WTC11 (cell line): Measurements from ENCODE around the gene AQP2. TPM values are rescaled to one million over a fixed set of nuclear protein-coding genes. Genes with fewer than 3 reads are reported as not detected.

ENCODE experiments used
- ATAC-seq: fragments of 200-7000 bp; cut with Tn5 transposase; 2 replicates; pipeline ENCODE4 v1.10.0; 2021; ENCODE audit warnings: mild to moderate bottlenecking, moderate library complexity
- CTCF ChIA-PET: fragments of 300-600 bp; sonication (Branson Sonifier 250); formaldehyde crosslinking; loops from one replicate; lab custom pipeline; 2021; ENCODE audit warnings: antibody characterized with exemption; lab: Charles Lee
- POLR2A ChIA-PET: fragments of 350-600 bp; sonication (Branson Sonifier 250); formaldehyde crosslinking; loops from one replicate; lab custom pipeline; 2021; ENCODE audit warnings: antibody characterized with exemption; lab: Charles Lee
- DNase-seq: peaks from one replicate; pipeline ENCODE4 v3.0.0; 2021; ENCODE audit warnings: low spot score
- H3K27ac Mint-ChIP-seq: 2 replicates; pipeline ENCODE4 v1.8.0; 2021; ENCODE audit warnings: mixed read lengths
- H3K27me3 Mint-ChIP-seq: 2 replicates; pipeline ENCODE4 v1.8.0; 2021; ENCODE audit warnings: low read depth, mild to moderate bottlenecking, moderate library complexity, mixed read lengths
- H3K36me3 Mint-ChIP-seq: 2 replicates; pipeline ENCODE4 v1.8.0; 2021; ENCODE audit warnings: mixed read lengths
- H3K4me1 Mint-ChIP-seq: 2 replicates; pipeline ENCODE4 v1.8.0; 2022; ENCODE audit warnings: mixed read lengths
- H3K4me3 Mint-ChIP-seq: 2 replicates; pipeline ENCODE4 v1.8.0; 2021; ENCODE audit warnings: mild to moderate bottlenecking, moderate library complexity, mixed read lengths
- H3K9me3 Mint-ChIP-seq: 2 replicates; pipeline ENCODE4 v1.8.0; 2021; ENCODE audit warnings: mixed read lengths
- ATF2 ChIP-seq: sonication (generic); formaldehyde crosslinking; IDR thresholded peaks from 2 replicates; pipeline ENCODE4 v1.8.1; 2022; ENCODE audit warnings: low read depth, missing genetic modification reagents, borderline replicate concordance
- EMX1 ChIP-seq: fragments of 250-450 bp; sonication (Bioruptor Pico); IDR thresholded peaks from 2 replicates; pipeline ENCODE4 v1.8.0; 2021; ENCODE audit warnings: mild to moderate bottlenecking
- FOXK1 ChIP-seq: sonication (generic); formaldehyde crosslinking; IDR thresholded peaks from 2 replicates; pipeline ENCODE4 v1.8.0; 2022; ENCODE audit warnings: mild to moderate bottlenecking, moderate library complexity, missing genetic modification reagents
- FOXP1 ChIP-seq: sonication (generic); formaldehyde crosslinking; IDR thresholded peaks from 2 replicates; pipeline ENCODE4 v1.8.0; 2022; ENCODE audit warnings: missing genetic modification reagents, mild to moderate bottlenecking, moderate library complexity, borderline replicate concordance
- GRHL2 ChIP-seq: fragments of 250-450 bp; sonication (Bioruptor Pico); IDR thresholded peaks from 2 replicates; pipeline ENCODE4 v1.8.0; 2022; ENCODE audit warnings: mild to moderate bottlenecking, moderate library complexity; ENCODE audit not compliant: insufficient replicate concordance, severe bottlenecking
- IRF2 ChIP-seq: sonication (generic); formaldehyde crosslinking; IDR thresholded peaks from 2 replicates; pipeline ENCODE4 v1.8.0; 2022; ENCODE audit warnings: low read depth, missing genetic modification reagents, borderline replicate concordance
- MXD4 ChIP-seq: fragments of 250-450 bp; sonication (Bioruptor Pico); IDR thresholded peaks from 2 replicates; pipeline ENCODE4 v1.8.0; 2021; ENCODE audit warnings: mild to moderate bottlenecking, moderate library complexity, borderline replicate concordance
- NFE2L1 ChIP-seq: sonication (generic); formaldehyde crosslinking; IDR thresholded peaks from 2 replicates; pipeline ENCODE4 v1.8.1; 2023; ENCODE audit warnings: missing genetic modification reagents
- SMAD3 ChIP-seq: sonication (generic); formaldehyde crosslinking; IDR thresholded peaks from 2 replicates; pipeline ENCODE4 v1.8.0; 2022; ENCODE audit warnings: missing genetic modification reagents, mild to moderate bottlenecking, borderline replicate concordance
- SMAD4 ChIP-seq: sonication (generic); formaldehyde crosslinking; IDR thresholded peaks from 2 replicates; pipeline ENCODE4 v1.8.0; 2022; ENCODE audit warnings: mild to moderate bottlenecking, missing genetic modification reagents
- SP1 ChIP-seq: sonication (generic); formaldehyde crosslinking; conservative IDR thresholded peaks from 2 replicates; pipeline ENCODE4 v1.8.1; 2022; ENCODE audit warnings: missing genetic modification reagents
- STAT6 ChIP-seq: sonication (generic); formaldehyde crosslinking; conservative IDR thresholded peaks from 2 replicates; pipeline ENCODE4 v1.8.1; 2023; ENCODE audit warnings: mild to moderate bottlenecking, low read depth, missing genetic modification reagents, moderate library complexity
- TCF7 ChIP-seq: sonication (generic); formaldehyde crosslinking; IDR thresholded peaks from 2 replicates; pipeline ENCODE4 v1.8.0; 2022; ENCODE audit warnings: mild to moderate bottlenecking, low read depth, missing genetic modification reagents, moderate library complexity
- ZNF121 ChIP-seq: sonication (generic); formaldehyde crosslinking; IDR thresholded peaks from 2 replicates; pipeline ENCODE4 v1.8.0; 2023; ENCODE audit warnings: missing genetic modification reagents
- ZNF219 ChIP-seq: sonication (generic); formaldehyde crosslinking; IDR thresholded peaks from 2 replicates; pipeline ENCODE4 v1.8.0; 2023; ENCODE audit warnings: missing genetic modification reagents, mild to moderate bottlenecking, borderline replicate concordance
- ZNF423 ChIP-seq: fragments of 250-450 bp; sonication (Bioruptor Pico); IDR thresholded peaks from 2 replicates; pipeline ENCODE4 v2.1.2; 2022; ENCODE audit warnings: mild to moderate bottlenecking, moderate library complexity
- ZSCAN18 ChIP-seq: fragments of 250-450 bp; sonication (Bioruptor Pico); IDR thresholded peaks from 2 replicates; pipeline ENCODE4 v2.1.2; 2022; ENCODE audit warnings: mild to moderate bottlenecking, moderate library complexity
- total RNA-seq: library from RNA; stranded (reverse); gene quantifications from 3 replicates; pipeline ENCODE4 v1.2.3, GENCODE V29; 2021
- TF ChIP-seq, protein P1 (sequence below): fragments of 250-450 bp; sonication (Bioruptor Pico); conservative IDR thresholded peaks from 2 replicates; pipeline ENCODE4 v1.9.0; 2021; ENCODE audit warnings: mild to moderate bottlenecking
- TF ChIP-seq, protein P2 (sequence below): sonication (generic); formaldehyde crosslinking; IDR thresholded peaks from 2 replicates; pipeline ENCODE4 v1.8.1; 2023; ENCODE audit warnings: mild to moderate bottlenecking, missing genetic modification reagents, moderate library complexity
- TF ChIP-seq, protein P3 (sequence below): sonication (generic); formaldehyde crosslinking; IDR thresholded peaks from 2 replicates; pipeline ENCODE4 v1.8.1; 2022; ENCODE audit warnings: missing genetic modification reagents, borderline replicate concordance
- TF ChIP-seq, protein P4 (sequence below): fragments of 250-450 bp; sonication (Bioruptor Pico); IDR thresholded peaks from 2 replicates; pipeline ENCODE4 v1.9.0; 2021; ENCODE audit warnings: moderate library complexity, mild to moderate bottlenecking, inconsistent platforms, borderline replicate concordance
- TF ChIP-seq, protein P5 (sequence below): sonication (generic); formaldehyde crosslinking; IDR thresholded peaks from 2 replicates; pipeline ENCODE4 v1.8.0; 2022; ENCODE audit warnings: mild to moderate bottlenecking, missing genetic modification reagents

Gene AQP2
- total RNA-seq, 1 experiment from 2014 or later, result not detected

- CTCF ChIA-PET, result interaction anchor here (4.6 kb wide), 1 partner anchor 11 kb away, joined by 30 read pairs; no protein-coding TSS in a partner anchor
- no peak for ATAC-seq
- no peak for DNase-seq
- H3K4me3 Mint-ChIP-seq, result no peak overlapping the region
- H3K9me3 Mint-ChIP-seq, result no peaks in the 10 kb centered on the region
- H3K27ac Mint-ChIP-seq, result no peak overlapping the region
- POLR2A ChIA-PET, result no interaction called here
- no peaks in the 10 kb centered on the region for H3K36me3 Mint-ChIP-seq
- peaks cover 6% of the 10 kb centered on the region; the same call in 1 of the 2 replicates for H3K4me1 Mint-ChIP-seq
- no peaks in the 10 kb centered on the region; the same call in 1 of the 2 replicates for H3K27me3 Mint-ChIP-seq
- TF ChIP-seq ZNF121 (no peak), FOXP1 (CRISPR knock-in tag) (no peak), STAT6 (CRISPR knock-in tag) (no peak), SMAD4 (CRISPR knock-in tag) (no peak), SP1 (CRISPR knock-in tag) (no peak), GRHL2 (CRISPR knock-in tag) (no peak), IRF2 (CRISPR knock-in tag) (no peak), EMX1 (no peak), SMAD3 (no peak)
- TF ChIP-seq, protein P1, sequence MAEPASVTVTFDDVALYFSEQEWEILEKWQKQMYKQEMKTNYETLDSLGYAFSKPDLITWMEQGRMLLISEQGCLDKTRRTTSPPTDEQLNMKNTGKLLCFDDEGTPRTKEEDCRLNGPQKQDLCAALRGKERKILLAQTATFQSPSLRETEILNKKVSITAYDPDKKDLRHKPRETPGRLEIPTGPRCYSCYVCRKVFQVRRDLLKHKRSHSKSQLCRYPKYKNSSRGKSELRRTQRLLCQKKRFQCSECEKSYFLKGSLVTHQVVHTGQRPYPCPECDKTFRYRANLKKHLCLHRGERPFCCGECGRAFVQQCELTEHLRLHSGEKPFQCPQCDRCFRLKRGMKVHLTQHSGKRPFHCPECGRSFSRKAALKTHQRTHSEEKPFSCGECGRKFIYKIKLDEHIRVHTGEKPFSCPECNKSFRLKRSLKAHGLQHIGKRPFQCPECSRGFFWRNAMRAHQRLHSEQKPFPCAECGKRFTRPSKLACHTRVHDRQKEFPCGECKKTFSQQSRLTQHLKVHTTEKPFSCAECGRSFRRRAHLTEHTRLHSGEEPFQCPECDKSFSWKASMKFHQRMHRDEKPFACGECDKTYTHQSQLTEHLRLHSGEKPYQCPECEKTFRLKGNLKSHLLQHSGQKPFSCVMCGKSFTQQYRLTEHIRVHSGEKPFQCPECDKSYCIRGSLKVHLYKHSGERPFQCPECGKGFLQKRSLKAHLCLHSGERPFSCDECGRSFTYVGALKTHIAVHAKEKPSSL (CRISPR knock-in tag), result no peak
- TF ChIP-seq, protein P2, sequence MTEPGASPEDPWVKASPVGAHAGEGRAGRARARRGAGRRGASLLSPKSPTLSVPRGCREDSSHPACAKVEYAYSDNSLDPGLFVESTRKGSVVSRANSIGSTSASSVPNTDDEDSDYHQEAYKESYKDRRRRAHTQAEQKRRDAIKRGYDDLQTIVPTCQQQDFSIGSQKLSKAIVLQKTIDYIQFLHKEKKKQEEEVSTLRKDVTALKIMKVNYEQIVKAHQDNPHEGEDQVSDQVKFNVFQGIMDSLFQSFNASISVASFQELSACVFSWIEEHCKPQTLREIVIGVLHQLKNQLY (CRISPR knock-in tag), result no peak
- TF ChIP-seq, protein P3, sequence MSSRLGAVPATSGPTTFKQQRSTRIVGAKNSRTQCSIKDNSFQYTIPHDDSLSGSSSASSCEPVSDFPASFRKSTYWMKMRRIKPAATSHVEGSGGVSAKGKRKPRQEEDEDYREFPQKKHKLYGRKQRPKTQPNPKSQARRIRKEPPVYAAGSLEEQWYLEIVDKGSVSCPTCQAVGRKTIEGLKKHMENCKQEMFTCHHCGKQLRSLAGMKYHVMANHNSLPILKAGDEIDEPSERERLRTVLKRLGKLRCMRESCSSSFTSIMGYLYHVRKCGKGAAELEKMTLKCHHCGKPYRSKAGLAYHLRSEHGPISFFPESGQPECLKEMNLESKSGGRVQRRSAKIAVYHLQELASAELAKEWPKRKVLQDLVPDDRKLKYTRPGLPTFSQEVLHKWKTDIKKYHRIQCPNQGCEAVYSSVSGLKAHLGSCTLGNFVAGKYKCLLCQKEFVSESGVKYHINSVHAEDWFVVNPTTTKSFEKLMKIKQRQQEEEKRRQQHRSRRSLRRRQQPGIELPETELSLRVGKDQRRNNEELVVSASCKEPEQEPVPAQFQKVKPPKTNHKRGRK, result no peak
Measured at GRCh38 chr12:49934505-49934904, 16.0 kb upstream of the AQP2 start.

GRCh38 chr12:49936925-49937324 is 13.6 kb upstream of the AQP2 start:
- Mint-ChIP-seq H3K9me3 (no peaks in the 10 kb centered on the region), H3K27me3 (no peaks in the 10 kb centered on the region; the same call in 1 of the 2 replicates), H3K27ac (no peak overlapping the region), H3K36me3 (no peaks in the 10 kb centered on the region), H3K4me1 (peaks cover 10% of the 10 kb centered on the region), H3K4me3 (no peak overlapping the region)
- DNase-seq (no peak), ATAC-seq (no peak)
- TF ChIP-seq ZNF219 (no peak), MXD4 (CRISPR knock-in tag) (no peak), NFE2L1 (CRISPR knock-in tag) (no peak), ATF2 (CRISPR knock-in tag) (no peak), ZSCAN18 (no peak), FOXK1 (CRISPR knock-in tag) (no peak), ZNF423 (CRISPR knock-in tag) (no peak), TCF7 (no peak)
- TF ChIP-seq, protein P4, sequence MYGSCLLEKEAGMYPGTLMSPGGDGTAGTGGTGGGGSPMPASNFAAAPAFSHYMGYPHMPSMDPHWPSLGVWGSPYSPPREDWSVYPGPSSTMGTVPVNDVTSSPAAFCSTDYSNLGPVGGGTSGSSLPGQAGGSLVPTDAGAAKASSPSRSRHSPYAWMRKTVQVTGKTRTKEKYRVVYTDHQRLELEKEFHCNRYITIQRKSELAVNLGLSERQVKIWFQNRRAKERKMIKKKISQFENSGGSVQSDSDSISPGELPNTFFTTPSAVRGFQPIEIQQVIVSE (CRISPR knock-in tag), result no peak
- TF ChIP-seq, protein P5, sequence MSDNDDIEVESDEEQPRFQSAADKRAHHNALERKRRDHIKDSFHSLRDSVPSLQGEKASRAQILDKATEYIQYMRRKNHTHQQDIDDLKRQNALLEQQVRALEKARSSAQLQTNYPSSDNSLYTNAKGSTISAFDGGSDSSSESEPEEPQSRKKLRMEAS (CRISPR knock-in tag), result no peak
- CTCF ChIA-PET, result interaction anchor here (1.2 to 4.6 kb wide), 3 partner anchors 9 to 70 kb away, joined by 8 to 30 read pairs (median 9); no protein-coding TSS in a partner anchor
- POLR2A ChIA-PET, result no interaction called here
